Measurements from ENCODE around the gene NCOA1.

NCOA1 gene

DNA sequence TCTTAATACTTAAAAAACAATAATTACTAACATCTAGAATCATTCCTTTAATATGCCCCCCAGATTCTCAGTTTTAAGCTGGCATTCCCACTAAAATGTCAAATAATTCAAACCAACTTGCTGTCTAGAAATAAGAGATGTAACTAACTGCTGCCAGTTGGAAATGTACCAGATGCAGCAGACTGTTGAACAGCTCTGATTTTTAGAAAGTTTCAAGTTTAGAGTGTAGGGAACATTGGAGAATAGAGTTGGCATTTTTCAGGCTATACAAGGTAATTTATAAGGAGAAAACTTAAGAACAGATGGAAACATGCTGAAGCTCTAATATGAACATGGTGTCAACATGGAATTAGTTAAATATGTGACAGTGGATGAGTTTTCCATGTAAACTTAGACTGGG lies 200.8 kb downstream of the NCOA1 start (continued):
- TF ChIP-seq, protein P1, sequence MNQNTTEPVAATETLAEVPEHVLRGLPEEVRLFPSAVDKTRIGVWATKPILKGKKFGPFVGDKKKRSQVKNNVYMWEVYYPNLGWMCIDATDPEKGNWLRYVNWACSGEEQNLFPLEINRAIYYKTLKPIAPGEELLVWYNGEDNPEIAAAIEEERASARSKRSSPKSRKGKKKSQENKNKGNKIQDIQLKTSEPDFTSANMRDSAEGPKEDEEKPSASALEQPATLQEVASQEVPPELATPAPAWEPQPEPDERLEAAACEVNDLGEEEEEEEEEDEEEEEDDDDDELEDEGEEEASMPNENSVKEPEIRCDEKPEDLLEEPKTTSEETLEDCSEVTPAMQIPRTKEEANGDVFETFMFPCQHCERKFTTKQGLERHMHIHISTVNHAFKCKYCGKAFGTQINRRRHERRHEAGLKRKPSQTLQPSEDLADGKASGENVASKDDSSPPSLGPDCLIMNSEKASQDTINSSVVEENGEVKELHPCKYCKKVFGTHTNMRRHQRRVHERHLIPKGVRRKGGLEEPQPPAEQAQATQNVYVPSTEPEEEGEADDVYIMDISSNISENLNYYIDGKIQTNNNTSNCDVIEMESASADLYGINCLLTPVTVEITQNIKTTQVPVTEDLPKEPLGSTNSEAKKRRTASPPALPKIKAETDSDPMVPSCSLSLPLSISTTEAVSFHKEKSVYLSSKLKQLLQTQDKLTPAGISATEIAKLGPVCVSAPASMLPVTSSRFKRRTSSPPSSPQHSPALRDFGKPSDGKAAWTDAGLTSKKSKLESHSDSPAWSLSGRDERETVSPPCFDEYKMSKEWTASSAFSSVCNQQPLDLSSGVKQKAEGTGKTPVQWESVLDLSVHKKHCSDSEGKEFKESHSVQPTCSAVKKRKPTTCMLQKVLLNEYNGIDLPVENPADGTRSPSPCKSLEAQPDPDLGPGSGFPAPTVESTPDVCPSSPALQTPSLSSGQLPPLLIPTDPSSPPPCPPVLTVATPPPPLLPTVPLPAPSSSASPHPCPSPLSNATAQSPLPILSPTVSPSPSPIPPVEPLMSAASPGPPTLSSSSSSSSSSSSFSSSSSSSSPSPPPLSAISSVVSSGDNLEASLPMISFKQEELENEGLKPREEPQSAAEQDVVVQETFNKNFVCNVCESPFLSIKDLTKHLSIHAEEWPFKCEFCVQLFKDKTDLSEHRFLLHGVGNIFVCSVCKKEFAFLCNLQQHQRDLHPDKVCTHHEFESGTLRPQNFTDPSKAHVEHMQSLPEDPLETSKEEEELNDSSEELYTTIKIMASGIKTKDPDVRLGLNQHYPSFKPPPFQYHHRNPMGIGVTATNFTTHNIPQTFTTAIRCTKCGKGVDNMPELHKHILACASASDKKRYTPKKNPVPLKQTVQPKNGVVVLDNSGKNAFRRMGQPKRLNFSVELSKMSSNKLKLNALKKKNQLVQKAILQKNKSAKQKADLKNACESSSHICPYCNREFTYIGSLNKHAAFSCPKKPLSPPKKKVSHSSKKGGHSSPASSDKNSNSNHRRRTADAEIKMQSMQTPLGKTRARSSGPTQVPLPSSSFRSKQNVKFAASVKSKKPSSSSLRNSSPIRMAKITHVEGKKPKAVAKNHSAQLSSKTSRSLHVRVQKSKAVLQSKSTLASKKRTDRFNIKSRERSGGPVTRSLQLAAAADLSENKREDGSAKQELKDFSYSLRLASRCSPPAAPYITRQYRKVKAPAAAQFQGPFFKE (tag by site-specific recombination; IDR thresholded peaks at IDR 0.05; ENCODE audit: borderline replicate concordance), result no peak
- TF ChIP-seq ZFP37 (tag by site-specific recombination; IDR thresholded peaks at IDR 0.05), result no peak
- TF ChIP-seq, protein P2, sequence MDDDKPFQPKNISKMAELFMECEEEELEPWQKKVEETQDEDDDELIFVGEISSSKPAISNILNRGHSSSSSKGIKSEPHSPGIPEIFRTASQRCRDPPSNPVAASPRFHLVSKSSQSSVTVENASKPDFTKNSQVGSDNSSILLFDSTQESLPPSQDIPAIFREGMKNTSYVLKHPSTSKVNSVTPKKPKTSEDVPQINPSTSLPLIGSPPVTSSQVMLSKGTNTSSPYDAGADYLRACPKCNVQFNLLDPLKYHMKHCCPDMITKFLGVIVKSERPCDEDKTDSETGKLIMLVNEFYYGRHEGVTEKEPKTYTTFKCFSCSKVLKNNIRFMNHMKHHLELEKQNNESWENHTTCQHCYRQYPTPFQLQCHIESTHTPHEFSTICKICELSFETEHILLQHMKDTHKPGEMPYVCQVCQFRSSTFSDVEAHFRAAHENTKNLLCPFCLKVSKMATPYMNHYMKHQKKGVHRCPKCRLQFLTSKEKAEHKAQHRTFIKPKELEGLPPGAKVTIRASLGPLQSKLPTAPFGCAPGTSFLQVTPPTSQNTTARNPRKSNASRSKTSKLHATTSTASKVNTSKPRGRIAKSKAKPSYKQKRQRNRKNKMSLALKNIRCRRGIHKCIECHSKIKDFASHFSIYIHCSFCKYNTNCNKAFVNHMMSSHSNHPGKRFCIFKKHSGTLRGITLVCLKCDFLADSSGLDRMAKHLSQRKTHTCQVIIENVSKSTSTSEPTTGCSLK (tag by site-specific recombination; IDR thresholded peaks at IDR 0.05), result no peak

DNA sequence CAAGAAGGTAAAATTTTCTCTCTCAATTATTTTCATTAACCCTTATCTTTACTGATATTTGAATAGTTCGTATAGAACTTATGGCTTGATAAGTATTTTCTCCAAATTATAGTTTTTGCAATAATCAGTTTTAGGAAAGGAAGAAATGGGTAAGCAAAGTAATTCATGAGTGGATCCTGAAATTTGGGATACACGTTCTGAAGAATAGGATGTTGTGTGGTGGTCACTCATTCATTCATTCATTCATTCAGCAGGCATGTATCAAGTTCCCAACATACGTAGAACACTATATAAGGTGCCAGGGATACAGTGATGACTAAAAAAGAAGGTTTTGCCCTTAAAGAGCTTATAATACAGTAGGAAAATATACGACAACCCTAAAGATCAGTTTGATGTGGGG lies 206.7 kb downstream of the NCOA1 start:
- no peak overlapping the region for H3K27ac ChIP-seq (ENCODE audit: extremely low read depth, low read depth, low read length)
- H3K4me1 ChIP-seq (ENCODE audit: control insufficient read depth, insufficient read depth, low read length), result peaks cover 6% of the 10 kb centered on the region; the same call in 1 of the 2 replicates
- H3K9me3 ChIP-seq (ENCODE audit: control insufficient read depth, insufficient read depth, low read depth, low read length), result no peaks in the 10 kb centered on the region
- H3K4me3 ChIP-seq (ENCODE audit: low read depth, low read length), result no peak overlapping the region
- POLR2A ChIA-PET, result no interaction called here
- no peaks in the 10 kb centered on the region; a peak in 1 of 3 replicates for H3K36me3 ChIP-seq (ENCODE audit: control insufficient read depth in 2 of 2, insufficient read depth in 1 of 2, low read length in 2 of 2)
- CTCF ChIA-PET, result no interaction called here
- TF ChIP-seq, protein P3, sequence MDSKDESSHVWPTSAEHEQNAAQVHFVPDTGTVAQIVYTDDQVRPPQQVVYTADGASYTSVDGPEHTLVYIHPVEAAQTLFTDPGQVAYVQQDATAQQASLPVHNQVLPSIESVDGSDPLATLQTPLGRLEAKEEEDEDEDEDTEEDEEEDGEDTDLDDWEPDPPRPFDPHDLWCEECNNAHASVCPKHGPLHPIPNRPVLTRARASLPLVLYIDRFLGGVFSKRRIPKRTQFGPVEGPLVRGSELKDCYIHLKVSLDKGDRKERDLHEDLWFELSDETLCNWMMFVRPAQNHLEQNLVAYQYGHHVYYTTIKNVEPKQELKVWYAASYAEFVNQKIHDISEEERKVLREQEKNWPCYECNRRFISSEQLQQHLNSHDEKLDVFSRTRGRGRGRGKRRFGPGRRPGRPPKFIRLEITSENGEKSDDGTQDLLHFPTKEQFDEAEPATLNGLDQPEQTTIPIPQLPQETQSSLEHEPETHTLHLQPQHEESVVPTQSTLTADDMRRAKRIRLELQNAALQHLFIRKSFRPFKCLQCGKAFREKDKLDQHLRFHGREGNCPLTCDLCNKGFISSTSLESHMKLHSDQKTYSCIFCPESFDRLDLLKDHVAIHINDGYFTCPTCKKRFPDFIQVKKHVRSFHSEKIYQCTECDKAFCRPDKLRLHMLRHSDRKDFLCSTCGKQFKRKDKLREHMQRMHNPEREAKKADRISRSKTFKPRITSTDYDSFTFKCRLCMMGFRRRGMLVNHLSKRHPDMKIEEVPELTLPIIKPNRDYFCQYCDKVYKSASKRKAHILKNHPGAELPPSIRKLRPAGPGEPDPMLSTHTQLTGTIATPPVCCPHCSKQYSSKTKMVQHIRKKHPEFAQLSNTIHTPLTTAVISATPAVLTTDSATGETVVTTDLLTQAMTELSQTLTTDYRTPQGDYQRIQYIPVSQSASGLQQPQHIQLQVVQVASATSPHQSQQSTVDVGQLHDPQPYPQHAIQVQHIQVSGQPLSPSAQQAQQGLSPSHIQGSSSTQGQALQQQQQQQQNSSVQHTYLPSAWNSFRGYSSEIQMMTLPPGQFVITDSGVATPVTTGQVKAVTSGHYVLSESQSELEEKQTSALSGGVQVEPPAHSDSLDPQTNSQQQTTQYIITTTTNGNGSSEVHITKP (tag by site-specific recombination; IDR thresholded peaks at IDR 0.05), result no peak
- no peak for TF ChIP-seq KLF7 (tag by site-specific recombination; IDR thresholded peaks at IDR 0.05; ENCODE audit: borderline replicate concordance)
- TF ChIP-seq, protein P4, sequence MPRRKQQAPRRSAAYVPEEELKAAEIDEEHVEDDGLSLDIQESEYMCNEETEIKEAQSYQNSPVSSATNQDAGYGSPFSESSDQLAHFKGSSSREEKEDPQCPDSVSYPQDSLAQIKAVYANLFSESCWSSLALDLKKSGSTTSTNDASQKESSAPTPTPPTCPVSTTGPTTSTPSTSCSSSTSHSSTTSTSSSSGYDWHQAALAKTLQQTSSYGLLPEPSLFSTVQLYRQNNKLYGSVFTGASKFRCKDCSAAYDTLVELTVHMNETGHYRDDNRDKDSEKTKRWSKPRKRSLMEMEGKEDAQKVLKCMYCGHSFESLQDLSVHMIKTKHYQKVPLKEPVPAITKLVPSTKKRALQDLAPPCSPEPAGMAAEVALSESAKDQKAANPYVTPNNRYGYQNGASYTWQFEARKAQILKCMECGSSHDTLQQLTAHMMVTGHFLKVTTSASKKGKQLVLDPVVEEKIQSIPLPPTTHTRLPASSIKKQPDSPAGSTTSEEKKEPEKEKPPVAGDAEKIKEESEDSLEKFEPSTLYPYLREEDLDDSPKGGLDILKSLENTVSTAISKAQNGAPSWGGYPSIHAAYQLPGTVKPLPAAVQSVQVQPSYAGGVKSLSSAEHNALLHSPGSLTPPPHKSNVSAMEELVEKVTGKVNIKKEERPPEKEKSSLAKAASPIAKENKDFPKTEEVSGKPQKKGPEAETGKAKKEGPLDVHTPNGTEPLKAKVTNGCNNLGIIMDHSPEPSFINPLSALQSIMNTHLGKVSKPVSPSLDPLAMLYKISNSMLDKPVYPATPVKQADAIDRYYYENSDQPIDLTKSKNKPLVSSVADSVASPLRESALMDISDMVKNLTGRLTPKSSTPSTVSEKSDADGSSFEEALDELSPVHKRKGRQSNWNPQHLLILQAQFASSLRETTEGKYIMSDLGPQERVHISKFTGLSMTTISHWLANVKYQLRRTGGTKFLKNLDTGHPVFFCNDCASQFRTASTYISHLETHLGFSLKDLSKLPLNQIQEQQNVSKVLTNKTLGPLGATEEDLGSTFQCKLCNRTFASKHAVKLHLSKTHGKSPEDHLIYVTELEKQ (tag by site-specific recombination; IDR thresholded peaks at IDR 0.05; ENCODE audit: borderline replicate concordance), result no peak
- TF ChIP-seq ZNF792 (tag by site-specific recombination; IDR thresholded peaks at IDR 0.05), result no peak
- no peak for TF ChIP-seq HOXA7 (CRISPR knock-in tag; IDR thresholded peaks at IDR 0.05; ENCODE audit: borderline replicate concordance)
